Measurements from ENCODE around the gene DGKG.

The DGKG gene

DNA sequence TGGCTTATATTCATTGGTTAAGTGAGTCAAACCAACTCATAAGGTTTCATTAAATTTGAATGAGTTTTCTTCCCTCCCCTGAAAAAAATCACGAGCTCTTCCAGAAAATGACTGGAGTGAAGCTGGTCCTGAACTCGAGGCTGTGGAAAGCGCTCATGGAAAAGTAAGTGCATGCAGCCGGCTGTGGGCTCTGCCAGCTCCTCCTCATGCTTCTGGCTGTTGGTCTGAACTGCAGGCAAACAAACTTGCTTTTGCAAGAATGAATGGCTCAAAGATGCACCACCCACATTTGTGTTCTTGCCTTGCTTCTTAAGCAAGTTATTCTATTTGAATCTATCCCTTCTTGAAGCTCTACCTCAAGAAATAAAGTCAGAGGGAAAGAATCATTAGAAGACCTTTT lies 259.3 kb downstream of the DGKG start:
- no peak for DNase-seq

DNA sequence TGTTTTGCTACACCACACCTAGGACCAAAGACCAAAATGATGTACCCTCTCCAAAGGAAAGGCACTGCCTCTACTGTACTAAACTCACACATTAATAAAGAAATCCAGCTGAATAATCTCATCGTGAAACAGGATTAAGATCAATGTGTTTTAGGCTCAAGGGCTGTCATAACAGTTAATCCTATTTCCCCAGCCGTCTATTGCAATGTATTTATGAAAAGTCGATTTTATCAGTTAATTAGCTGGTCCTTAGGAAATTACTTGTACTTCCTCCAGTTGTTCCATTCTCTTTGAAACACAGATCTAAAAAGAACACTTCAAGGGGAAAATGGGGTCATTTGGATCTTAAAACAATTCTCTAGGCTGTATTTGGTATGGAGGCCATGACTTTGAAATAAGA lies 261.6 kb downstream of the DGKG start:
- DNase-seq = no peak

DNA sequence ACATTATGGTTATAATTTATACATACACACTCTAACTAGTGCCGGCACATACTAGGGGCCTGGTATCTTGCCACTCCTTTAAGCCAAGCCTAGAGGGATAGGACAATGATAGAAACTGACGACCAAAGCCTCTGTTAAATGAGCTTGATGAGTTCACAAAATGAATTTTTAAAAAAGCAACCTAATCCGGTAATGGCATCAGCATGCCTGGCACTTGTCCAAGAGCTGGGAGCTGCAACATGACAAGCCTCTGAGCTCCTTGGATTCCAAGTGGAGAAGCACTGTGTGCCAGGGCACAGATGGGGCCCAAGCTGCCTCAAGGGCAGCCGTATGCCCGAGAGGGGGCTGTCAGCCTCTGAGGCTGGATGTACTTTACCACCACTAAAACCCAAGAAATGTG lies 262.9 kb downstream of the DGKG start:
- peak; percentile 18 for DNase-seq

DNA sequence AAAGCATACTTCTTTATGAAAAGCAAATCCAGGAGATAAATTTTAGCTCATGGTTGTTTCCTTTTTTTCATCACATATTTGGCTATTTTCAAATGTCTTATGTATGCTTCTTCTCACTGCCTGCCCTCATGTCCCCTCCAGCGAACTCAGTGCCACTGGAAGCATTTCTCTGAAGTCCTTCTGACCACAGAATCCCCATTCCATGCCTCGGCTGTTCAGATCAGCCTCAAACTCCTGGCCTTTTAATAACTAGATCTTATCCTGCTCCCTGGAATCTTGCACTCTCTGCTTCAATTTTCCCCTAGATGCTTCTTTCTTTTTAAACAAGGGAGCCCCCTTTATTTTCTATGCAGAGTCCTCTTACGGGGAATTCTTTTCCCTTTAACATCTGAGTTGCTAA lies 263.3 kb downstream of the DGKG start:
- no peak for DNase-seq

DNA sequence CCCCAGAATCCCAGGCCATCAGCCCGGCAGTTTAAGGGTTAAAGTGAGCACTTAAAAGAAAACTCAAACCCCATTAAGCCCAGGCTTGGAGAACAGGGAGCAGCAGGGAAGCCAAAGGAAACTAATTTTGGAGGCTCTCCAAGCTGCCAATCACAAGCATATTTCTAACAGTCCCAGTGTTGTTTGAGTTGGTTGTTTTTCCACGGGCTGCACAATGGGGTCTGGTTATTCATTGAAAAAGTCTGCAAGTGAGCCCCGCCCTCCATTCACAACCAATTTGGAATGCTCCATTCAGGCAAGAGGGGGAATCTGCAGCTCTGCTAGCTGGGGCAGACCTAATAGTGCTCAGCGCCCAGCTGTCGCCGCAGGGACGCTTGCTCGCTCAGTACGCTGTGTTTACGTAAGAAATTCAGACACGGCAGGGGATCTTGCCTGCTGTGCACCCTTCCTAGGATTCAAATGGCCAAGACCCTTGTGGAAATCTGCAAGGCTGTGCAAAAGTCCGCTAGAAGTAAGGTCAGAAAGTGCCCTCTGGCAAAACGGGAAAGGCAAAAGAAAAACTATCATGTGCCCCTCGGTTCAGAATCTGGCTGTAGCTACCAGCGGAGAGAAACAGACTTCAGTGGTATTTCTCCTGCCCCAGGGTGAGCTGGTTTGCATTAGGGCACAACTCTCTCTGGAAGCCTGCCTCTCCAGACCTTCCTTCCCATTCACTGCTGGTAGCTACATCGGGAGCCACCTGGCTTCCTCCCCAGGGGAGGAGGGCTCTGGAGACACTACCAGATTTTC lies 264.2 kb downstream of the DGKG start:
- peak; percentile 91 for DNase-seq

DNA sequence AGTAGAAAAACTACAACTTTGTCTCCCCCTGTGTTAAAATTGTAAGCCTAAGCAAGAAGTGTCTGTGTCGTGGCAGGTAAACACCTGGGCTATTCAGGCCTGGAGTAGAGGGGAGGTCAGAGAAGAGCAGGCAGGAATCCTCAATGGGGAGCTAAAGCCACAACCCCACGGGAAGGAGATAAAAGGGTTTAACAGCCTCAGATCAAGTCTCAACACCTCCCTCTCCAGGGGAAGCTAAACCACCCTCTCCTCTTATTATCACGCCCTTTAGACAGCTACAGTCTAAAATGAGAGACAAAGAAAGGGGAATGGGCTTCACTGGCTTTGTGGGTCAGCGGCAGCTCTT lies 264.7 kb downstream of the DGKG start:
- no peak for DNase-seq
